ENCODE results near the gene API5. TPM values are rescaled to one million over a fixed set of nuclear protein-coding genes. Genes with fewer than 3 reads are reported as not detected.

Gene API5
- total and polyA plus RNA-seq, 2 experiments from 2014 or later, result 44.8 to 107 TPM

DNA sequence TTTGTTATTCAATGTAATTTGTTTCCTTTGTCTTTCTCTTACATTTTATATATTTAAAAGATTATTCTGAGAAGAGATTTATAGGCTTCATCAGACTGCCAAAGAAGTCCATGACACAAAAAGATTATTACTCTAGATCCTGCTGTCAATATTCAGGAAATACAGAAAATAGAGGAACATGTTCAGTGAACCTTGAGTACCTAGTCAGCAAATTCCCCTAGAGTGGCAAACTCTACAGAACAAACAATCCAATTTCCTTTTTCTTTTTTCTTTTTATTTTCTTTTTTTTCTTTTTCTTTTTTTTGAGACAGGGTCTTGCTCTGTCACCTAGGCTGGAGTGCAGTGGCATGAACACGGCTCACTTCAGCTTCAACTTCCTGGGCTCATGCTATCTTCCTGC, 70.8 kb downstream of the API5 start:
- no peak for DNase-seq (ENCODE audit: low spot score)
- no peaks in the 10 kb centered on the region for H3K36me3 ChIP-seq (replicated peaks; ENCODE audit: insufficient read depth, low read depth)
- no peaks in the 10 kb centered on the region for H3K27me3 ChIP-seq

GRCh38 chr11:43384393-43384792, 72.6 kb downstream of the API5 start:
- no peak overlapping the region for H2AFZ ChIP-seq
- H3K9me3 ChIP-seq (ENCODE audit: low read depth), result no peaks in the 10 kb centered on the region
- DNase-seq (ENCODE audit: low spot score), result no peak
- H3K36me3 ChIP-seq (replicated peaks; ENCODE audit: insufficient read depth, low read depth), result no peaks in the 10 kb centered on the region
- H3K4me1 ChIP-seq (ENCODE audit: insufficient read depth), result no peaks in the 10 kb centered on the region
- H4K20me1 ChIP-seq (ENCODE audit: insufficient read depth, poor library complexity, severe bottlenecking), result no peaks in the 10 kb centered on the region
- H3K79me2 ChIP-seq, result peaks cover 14% of the 10 kb centered on the region
- no peak for TF ChIP-seq EZH2 (IDR thresholded peaks at IDR 0.05; ENCODE audit: borderline replicate concordance)
- no peak for TF ChIP-seq EZH2phosphoT487 (IDR thresholded peaks at IDR 0.05; ENCODE audit: low read depth, severe bottlenecking, unreplicated experiment)
- no peak for TF ChIP-seq CTCF (IDR thresholded peaks at IDR 0.05; ENCODE audit: poor library complexity)
- no peak overlapping the region for H3K4me3 ChIP-seq
- over 99% methylated on average over 5 of the region's 5 CpGs for WGBS (ENCODE audit: low lambda C conversion rate, missing lambda C conversion rate)
- H3K9me2 ChIP-seq (replicated peaks; ENCODE audit: insufficient read depth), result no peaks in the 10 kb centered on the region
- no peaks in the 10 kb centered on the region for H3K27me3 ChIP-seq
- no peak overlapping the region for H3K27ac ChIP-seq
- no peak overlapping the region for H3K4me2 ChIP-seq

More for the DNA sequence above, 70.8 kb downstream of the API5 start:
- H3K4me2 ChIP-seq, result no peak overlapping the region
- no peaks in the 10 kb centered on the region for H3K9me2 ChIP-seq (replicated peaks; ENCODE audit: insufficient read depth)
- no peak overlapping the region for H3K27ac ChIP-seq
- no peaks in the 10 kb centered on the region for H3K9me3 ChIP-seq (ENCODE audit: low read depth)
- no peak overlapping the region for H3K4me3 ChIP-seq
- H3K4me1 ChIP-seq (ENCODE audit: insufficient read depth), result no peaks in the 10 kb centered on the region
- no peak for TF ChIP-seq CTCF (IDR thresholded peaks at IDR 0.05; ENCODE audit: poor library complexity)
- no peak for TF ChIP-seq EZH2 (IDR thresholded peaks at IDR 0.05; ENCODE audit: borderline replicate concordance)
- TF ChIP-seq EZH2phosphoT487 (IDR thresholded peaks at IDR 0.05; ENCODE audit: low read depth, severe bottlenecking, unreplicated experiment), result no peak
- peaks cover 32% of the 10 kb centered on the region for H3K79me2 ChIP-seq
- H2AFZ ChIP-seq, result no peak overlapping the region
- WGBS (ENCODE audit: low lambda C conversion rate, missing lambda C conversion rate), result 100% methylated on average over 1 of the region's 1 CpG
- H4K20me1 ChIP-seq (ENCODE audit: insufficient read depth, poor library complexity, severe bottlenecking), result peaks cover 7% of the 10 kb centered on the region

DNA sequence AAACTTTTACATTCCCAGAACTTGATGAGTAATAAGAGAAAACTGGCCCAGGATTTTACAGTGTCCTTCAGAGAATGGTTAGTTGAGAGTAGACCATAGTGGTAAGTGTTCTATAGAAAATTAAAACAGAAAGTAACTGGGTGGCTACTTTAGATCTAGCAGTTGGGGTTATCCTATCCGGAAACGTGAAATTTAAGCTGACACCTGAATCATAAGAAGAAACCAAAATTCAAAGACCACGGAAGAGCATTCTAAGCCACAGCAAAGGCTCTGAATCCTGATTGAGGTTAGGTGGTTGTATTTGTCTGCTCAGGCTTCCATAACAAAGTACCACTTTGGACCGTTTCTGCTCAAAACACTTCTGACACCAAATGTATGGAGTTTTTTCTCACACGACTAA, 80.9 kb downstream of the API5 start:
- Histone ChIP-seq H3K79me2 (no peaks in the 10 kb centered on the region), H3K4me3 (no peak overlapping the region), H3K27me3 (no peaks in the 10 kb centered on the region), H2AFZ (no peak overlapping the region), H3K4me2 (no peak overlapping the region), H4K20me1 (ENCODE audit: insufficient read depth, poor library complexity, severe bottlenecking) (no peaks in the 10 kb centered on the region), H3K27ac (no peak overlapping the region), H3K9me3 (ENCODE audit: low read depth) (no peaks in the 10 kb centered on the region), H3K36me3 (replicated peaks; ENCODE audit: insufficient read depth, low read depth) (no peaks in the 10 kb centered on the region), H3K4me1 (ENCODE audit: insufficient read depth) (no peaks in the 10 kb centered on the region), H3K9me2 (replicated peaks; ENCODE audit: insufficient read depth) (no peaks in the 10 kb centered on the region)
- TF ChIP-seq CTCF (IDR thresholded peaks at IDR 0.05; ENCODE audit: poor library complexity) (no peak), EZH2 (IDR thresholded peaks at IDR 0.05; ENCODE audit: borderline replicate concordance) (no peak), EZH2phosphoT487 (IDR thresholded peaks at IDR 0.05; ENCODE audit: low read depth, severe bottlenecking, unreplicated experiment) (no peak)
- DNase-seq (ENCODE audit: low spot score), result no peak
- 96% methylated on average over 5 of the region's 5 CpGs for WGBS (ENCODE audit: low lambda C conversion rate, missing lambda C conversion rate)

Measured in hepatocyte (in vitro differentiated cells).